ENCODE results near the gene MVB12B.

Gene MVB12B

GRCh38 chr9:126331964-126332748, 5.5 kb downstream of the MVB12B start:
- peak in 2 of 4 experiments; percentile 11 to 23 for DNase-seq

- DNase-seq = no peak
Measured at GRCh38 chr9:126334721-126335621, 8.3 kb downstream of the MVB12B start.

- DNase-seq = no peak
Measured at GRCh38 chr9:126335837-126336735, 9.5 kb downstream of the MVB12B start.

- peak; percentile 49 to 73 (median 66) for DNase-seq
Measured at GRCh38 chr9:126336736-126337325, 10.2 kb downstream of the MVB12B start.

GRCh38 chr9:126337729-126338372, 11.2 kb downstream of the MVB12B start:
- no peak for DNase-seq

GRCh38 chr9:126338945-126339344, 12.3 kb downstream of the MVB12B start:
- peak in 3 of 4 experiments; percentile 24 to 47 (median 36) for DNase-seq

- no peak for DNase-seq
Measured at GRCh38 chr9:126341426-126341825, 14.8 kb downstream of the MVB12B start.

GRCh38 chr9:126341902-126342301, 15.3 kb downstream of the MVB12B start:
- no peak for DNase-seq

- no peak for DNase-seq
Measured at GRCh38 chr9:126342621-126343031, 16.0 kb downstream of the MVB12B start.

GRCh38 chr9:126343271-126343700, 16.7 kb downstream of the MVB12B start:
- DNase-seq = no peak

GRCh38 chr9:126346031-126346430, 19.4 kb downstream of the MVB12B start:
- no peak for DNase-seq

GRCh38 chr9:126347093-126347492, 20.5 kb downstream of the MVB12B start:
- peak; percentile 34 to 75 (median 66) for DNase-seq

- peak in 3 of 4 experiments; percentile 35 to 72 (median 47) for DNase-seq
Measured at GRCh38 chr9:126347911-126348760, 21.5 kb downstream of the MVB12B start.

GRCh38 chr9:126348911-126349550, 22.4 kb downstream of the MVB12B start:
- DNase-seq = no peak

- DNase-seq = peak in 3 of 4 experiments; percentile 47 to 65 (median 51)
Measured at GRCh38 chr9:126354887-126355770, 28.5 kb downstream of the MVB12B start.

GRCh38 chr9:126357074-126357473, 30.4 kb downstream of the MVB12B start:
- no peak for DNase-seq

GRCh38 chr9:126360073-126360472, 33.4 kb downstream of the MVB12B start:
- no peak for DNase-seq

- peak in 1 of 4 experiments; percentile 22 for DNase-seq
Measured at GRCh38 chr9:126361810-126362238, 35.2 kb downstream of the MVB12B start.

GRCh38 chr9:126363250-126363649, 36.6 kb downstream of the MVB12B start:
- DNase-seq = no peak
